Astrocyte (in vitro differentiated cells and primary cell): ENCODE data around the gene SPO11.

Experiments
- EZH2 ChIP-seq: IDR thresholded peaks from 2 replicates; pipeline ENCODE4 v1.6.1; 2012; ENCODE audit warnings: mild to moderate bottlenecking, low read length, inconsistent platforms; ENCODE audit not compliant: insufficient read depth
- TF ChIP-seq, protein P1 (sequence below): IDR thresholded peaks from 2 replicates; pipeline ENCODE4 v1.5.1; 2011; ENCODE audit warnings: low read depth, mild to moderate bottlenecking, inconsistent platforms, low read length, moderate library complexity; ENCODE audit not compliant: insufficient read depth

DNA sequence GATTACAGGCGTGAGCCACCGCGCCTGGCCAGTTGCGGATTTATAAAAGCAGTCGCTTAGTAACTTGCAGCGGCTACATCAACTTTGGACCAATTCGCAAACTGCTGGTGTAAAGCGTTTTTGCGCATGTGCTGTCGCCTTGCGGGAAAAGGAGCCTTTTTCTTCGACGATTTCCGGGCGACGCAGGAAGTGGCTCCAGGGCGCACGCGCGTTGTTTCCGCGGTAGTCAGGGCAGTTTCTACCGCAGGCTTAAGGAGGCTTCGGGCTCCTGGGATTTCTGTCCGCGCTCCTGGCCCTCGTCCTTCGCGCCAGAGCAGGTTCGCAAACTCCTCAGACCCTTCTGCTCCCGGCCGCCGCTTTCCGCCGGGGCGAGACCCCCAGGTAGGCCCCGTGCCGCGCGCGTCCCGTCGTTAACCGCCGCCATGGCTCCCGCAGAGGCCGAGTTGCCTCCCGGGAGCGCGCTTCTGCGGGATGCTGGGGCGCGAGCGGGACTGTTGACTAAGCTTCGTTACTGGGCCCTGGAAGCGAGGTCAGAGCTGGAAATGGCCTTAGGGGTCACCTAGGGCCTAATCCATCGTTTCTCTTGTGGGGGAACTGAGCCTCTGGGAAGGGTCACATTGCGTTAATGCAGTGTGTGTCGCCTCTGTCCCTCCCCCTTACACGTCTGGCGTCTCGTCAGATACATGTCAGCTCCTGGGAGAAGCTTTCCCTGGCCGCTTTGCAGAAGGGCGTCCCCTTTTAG, 21.6 kb downstream of the SPO11 start, which contains the start of gene RAE1:
- TF ChIP-seq, protein P1, sequence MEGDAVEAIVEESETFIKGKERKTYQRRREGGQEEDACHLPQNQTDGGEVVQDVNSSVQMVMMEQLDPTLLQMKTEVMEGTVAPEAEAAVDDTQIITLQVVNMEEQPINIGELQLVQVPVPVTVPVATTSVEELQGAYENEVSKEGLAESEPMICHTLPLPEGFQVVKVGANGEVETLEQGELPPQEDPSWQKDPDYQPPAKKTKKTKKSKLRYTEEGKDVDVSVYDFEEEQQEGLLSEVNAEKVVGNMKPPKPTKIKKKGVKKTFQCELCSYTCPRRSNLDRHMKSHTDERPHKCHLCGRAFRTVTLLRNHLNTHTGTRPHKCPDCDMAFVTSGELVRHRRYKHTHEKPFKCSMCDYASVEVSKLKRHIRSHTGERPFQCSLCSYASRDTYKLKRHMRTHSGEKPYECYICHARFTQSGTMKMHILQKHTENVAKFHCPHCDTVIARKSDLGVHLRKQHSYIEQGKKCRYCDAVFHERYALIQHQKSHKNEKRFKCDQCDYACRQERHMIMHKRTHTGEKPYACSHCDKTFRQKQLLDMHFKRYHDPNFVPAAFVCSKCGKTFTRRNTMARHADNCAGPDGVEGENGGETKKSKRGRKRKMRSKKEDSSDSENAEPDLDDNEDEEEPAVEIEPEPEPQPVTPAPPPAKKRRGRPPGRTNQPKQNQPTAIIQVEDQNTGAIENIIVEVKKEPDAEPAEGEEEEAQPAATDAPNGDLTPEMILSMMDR: no peak
- TF ChIP-seq EZH2: no peak
